ENCODE results near the gene MVB12B.

GRCh38 chr9:126451316-126451885 lies 124.8 kb downstream of the MVB12B start:
- TF ChIP-seq, protein P1, sequence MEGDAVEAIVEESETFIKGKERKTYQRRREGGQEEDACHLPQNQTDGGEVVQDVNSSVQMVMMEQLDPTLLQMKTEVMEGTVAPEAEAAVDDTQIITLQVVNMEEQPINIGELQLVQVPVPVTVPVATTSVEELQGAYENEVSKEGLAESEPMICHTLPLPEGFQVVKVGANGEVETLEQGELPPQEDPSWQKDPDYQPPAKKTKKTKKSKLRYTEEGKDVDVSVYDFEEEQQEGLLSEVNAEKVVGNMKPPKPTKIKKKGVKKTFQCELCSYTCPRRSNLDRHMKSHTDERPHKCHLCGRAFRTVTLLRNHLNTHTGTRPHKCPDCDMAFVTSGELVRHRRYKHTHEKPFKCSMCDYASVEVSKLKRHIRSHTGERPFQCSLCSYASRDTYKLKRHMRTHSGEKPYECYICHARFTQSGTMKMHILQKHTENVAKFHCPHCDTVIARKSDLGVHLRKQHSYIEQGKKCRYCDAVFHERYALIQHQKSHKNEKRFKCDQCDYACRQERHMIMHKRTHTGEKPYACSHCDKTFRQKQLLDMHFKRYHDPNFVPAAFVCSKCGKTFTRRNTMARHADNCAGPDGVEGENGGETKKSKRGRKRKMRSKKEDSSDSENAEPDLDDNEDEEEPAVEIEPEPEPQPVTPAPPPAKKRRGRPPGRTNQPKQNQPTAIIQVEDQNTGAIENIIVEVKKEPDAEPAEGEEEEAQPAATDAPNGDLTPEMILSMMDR (IDR thresholded peaks at IDR 0.05; ENCODE audit: low read depth, low read length) = no peak
- TF ChIP-seq EZH2phosphoT487 (IDR thresholded peaks at IDR 0.05; ENCODE audit: low read depth) = no peak

Measured in OCI-LY3 (cell line).